GM21737 (cell line): ENCODE measurements around the gene SPTBN1.

Experiments
- ATAC-seq: cut with Tn5 transposase; IDR thresholded peaks from one replicate; pipeline ENCODE4 v1.9.1; 2021; ENCODE audit warnings: mild to moderate bottlenecking, moderate library complexity; ENCODE audit not compliant: unreplicated experiment

SPTBN1 gene

DNA sequence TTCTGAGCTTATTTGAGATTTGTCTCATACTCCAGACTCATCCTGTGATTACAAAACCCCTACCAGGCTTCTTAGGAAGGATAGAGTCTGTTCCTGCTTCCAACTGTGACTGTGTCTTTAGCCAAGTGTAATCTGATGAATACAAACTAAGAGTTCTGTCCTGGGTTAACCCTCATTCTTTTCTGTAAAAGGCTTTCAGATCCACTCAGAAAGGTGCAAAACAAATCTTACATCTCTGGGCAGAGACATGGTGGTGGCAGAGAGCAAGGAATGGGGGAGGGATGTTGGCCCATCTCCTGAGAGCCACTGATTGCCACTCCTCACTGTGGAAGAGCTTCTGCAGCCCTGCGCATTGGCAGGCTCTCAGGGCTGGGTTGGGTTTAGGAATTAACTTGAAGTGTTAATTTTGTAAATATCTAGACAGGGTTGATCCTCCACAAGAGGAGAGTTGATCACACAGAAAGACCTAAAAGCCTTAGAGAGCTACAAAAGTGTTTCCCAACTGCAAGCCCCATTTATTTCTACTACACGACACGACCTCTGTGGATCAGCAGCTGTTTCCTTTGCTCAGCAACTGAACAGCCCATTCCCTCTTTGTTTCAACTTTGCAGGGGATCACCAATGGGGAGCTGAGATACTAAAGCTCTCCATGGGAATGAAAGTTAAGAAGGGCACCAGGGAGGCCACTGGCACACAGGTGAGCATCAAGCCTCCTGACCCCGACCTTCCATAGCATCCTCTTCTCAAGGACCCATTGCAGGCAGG, 23.7 kb upstream of the SPTBN1 start:
- ATAC-seq, result no peak

DNA sequence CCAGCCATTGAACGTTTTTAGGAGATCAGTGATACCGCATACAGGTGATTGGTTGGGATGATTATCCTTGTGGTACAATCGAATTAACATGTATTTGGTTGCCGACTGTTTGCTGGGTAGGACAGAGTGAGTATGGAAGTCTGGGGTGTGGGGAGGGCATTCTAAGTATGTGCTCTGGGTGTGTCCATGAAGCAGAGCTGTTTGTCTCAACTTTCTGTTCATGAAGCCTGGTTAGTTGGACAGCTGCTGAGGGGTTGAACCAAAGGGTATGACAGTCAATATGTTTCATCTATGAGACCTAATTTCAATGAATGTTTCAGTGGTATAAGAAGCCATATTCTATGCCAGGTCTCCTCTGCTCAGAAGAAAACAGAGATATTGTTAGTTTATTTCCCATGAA, 21.9 kb upstream of the SPTBN1 start:
- ATAC-seq, result no peak

DNA sequence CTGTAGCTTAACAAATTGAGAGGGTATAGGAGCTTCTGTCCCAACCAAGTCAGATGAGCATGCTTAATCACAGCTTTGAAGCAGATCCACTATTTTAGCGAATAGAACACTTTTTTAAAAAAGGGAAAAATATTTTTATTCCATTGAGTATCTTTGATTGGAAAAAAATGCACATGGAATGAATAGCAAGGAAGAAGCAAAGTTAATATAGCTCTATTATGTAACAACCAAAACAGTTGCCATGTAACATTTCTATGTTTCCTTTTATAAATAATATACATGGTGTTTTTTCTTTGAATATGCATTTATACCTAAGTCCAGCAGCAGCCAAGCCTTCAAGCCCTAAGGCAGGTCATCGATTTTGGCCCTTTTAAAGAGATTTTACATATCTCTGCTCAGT, 21.4 kb upstream of the SPTBN1 start:
- no peak for ATAC-seq

DNA sequence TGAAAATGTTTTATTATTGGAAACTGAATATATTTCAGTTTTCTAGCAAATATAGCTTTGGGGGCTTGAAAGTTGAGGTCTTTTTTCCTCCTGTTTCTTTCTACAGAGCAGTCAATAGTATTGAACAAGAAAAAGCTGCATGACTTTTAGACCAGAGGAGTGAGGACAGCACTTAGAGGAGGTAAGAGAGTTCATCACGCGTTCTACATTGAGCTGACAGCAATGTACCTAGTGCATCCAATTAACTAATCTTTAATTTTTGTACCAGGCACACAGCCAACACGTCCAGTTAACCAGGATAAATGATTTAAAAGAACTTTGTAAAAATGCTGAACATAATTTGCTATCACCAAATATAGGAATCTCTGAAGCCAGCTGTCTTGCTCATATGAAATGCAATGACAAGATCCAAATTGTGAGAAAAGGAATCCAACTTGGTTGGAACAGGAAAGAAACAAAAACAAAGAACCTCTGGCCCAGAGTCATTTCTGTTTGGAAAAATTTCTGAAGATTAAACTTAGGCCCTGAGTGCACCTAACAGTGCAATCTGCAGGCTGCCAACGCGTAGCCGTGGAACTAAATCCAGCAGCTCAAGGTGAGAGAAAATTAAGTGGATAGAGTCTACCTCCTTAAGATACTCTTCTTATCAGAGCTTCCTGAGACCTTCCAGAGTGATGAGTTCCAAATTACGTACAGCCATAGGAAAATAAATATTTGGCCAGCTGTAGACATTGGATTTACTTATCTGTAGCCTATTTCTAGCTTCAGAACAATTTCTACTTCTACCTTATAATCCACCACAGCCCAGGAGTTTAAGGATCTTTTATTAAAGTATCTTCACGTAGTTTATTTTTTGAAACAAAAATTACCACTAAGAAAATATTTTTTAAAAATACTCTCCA, 20.6 kb upstream of the SPTBN1 start:
- ATAC-seq, result no peak

DNA sequence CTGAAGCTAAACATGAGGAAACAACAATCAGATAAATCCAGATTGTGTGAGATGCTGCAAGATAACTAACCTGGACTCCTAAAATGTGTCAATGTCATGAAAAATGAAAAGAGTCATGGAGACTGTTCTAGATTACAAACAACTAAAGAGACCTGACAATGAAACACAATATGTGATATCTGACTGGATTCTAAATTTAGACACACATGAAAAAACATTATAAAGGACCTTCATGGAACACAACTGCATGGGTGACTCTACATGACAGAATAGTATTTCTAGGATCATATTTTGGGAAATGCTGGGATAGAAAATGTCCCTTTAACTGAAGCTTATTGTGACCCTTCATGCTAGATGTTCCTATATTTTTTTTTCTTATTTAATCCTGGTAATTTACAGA, 18.5 kb upstream of the SPTBN1 start:
- no peak for ATAC-seq

DNA sequence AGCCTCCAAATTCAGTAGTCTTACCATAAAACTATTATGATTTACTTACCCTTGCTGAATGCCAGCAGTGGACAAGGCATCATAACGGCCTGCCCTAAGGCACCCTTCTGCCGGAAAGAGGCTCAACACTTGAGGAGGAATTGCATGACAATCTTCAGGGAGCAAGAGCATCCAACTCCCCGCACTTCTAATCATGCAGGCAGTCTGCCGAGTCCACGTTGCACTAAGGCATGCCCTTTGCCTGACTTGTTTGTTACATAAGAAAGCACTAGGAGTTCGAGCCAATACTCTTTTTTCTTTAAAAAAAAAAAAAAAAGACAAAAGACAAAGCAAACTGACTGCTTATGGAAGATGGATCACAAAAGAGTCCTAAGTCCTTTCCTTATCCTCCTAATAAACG, 17.9 kb upstream of the SPTBN1 start:
- no peak for ATAC-seq

DNA sequence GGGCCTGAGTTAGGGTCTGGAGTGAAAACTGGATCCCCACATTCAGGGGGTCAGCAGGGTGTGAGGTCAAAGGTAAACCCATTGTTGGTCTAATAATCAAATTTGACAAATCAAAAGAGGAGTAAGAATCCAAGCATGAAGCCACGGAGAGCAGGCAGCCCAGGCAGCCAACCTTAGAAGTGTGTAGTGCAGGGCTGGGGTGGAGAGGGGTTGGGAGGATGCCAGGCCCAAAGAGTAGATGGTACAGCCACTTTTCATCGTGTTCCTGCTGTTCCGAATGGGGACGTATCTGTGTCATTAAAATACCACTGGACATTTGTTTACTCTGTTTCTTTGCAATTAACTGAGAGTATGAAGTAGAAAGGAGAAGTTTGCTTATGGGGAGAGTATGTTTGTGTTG, 16.5 kb upstream of the SPTBN1 start:
- no peak for ATAC-seq

DNA sequence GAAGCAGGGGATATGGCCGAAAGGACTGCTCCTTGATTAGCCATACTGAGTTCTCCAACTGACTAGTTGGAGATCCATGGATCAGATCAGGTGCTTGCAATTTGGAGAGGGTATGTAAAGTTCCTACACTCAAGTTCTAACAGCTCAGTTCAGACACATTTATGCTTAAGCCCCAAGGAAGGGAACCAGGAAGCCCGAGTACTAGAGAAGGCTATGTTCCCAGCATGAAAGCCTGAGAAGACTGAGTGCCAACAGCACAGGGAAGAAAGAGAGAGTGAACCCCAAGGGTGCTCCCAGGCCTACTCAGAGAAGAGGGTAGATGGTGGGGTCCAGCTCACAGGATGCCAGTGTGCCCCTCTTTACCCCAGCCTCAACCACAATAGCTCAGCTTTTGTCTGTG, 16.1 kb upstream of the SPTBN1 start:
- ATAC-seq, result no peak

DNA sequence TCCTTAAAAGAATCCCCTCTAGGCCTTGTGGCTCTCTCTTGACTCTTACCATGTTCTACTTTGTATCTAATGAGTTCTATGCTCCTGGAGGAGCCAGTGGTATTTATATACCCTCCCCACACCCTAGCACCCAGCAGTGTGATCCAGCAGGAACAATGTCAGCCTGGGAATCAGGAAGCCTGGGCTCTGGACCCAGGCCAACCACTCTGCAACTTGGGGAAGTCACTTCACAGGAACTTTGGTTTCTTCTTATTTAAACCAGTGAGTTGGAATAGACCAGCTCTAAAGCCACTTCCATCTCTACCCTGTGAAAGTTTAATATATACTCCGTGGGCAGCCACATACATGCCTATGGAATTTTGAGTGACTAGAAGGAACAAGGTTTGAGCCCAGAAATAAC, 11.6 kb upstream of the SPTBN1 start:
- ATAC-seq, result no peak

DNA sequence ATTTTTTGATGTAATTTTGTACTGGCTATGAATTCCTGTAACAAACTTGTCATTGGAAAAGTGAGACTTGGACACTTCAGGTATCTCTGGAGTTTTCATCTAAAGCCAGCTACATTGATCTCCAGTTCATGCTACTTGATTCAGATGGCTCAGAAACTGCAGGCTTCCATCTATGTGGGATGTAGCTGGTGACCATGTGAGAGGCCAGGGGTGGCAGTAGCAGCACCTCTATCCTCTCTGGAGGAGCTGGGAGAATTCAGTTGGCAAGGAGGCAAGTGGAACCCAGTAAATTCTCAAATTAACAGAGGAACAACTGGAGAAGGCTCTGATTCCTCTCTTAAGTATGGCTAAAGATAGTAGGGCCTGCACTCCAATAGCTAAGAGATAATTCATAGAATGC, 10.0 kb upstream of the SPTBN1 start:
- no peak for ATAC-seq

DNA sequence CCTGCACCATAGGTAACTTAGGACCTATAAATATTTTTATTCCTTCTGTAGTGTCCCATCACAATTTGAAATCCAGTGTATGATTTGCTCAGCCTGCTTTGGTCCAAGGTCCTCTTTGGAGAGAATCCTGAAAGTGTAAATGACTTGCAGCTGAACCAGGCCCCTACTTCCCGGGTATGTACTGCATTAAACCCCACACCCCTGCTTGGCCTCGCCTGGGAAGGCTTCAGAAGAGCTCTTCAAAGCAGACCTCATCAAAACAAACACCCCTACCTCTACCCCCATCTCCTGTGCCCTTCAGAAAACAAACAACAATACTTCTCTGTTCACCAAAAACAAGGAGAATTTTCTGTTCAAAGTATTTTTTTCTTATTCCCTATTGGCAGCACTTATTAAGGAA, 9.5 kb upstream of the SPTBN1 start:
- no peak for ATAC-seq

DNA sequence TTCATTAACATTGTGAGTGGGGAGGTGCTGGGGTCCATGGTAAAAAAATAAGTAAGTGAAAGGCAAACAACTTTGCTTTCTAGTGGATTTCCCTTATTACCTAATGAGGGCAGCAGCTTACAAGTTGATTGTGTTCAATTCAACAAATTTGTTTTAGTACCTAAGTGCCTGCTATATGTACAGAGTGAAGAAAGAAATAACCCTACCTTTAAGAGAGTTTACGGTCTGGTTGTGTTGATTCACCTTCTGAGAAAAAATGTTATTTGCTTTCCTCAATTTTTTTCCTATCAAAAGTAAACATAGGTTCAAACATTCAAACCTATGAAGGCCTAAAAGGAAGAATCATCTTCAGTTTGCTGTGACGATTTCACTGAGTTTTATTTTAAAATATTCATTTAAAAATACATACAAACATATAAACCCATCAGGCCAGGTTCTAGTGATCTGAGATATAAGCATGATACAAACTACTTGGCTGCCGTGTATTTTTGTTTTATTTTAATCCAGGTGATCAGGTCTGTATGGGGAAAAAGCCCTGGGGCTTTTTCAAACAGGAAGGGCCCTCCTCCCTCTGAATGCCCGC, 1.5 kb upstream of the SPTBN1 start:
- no peak for ATAC-seq

DNA sequence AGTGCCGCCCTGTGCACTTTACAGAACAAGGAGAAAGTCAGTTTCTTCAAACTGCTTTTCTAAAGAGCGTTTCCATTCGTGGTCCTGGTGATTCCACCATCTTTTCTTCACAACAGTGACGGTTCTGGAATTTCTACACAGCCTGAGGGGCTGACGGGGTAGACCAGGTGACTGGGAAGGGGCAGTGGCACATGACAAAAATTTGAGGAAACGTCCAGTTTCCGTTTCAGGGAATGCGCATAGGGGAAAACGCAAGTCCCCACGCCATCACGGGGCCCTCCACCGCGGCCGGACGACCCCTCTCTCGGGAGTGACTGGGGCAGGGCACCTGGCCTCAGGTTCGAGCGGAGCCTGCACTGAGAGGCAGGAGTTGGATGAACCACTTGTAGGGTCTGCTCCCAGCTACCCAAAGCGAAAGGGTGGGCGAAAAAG, 980 bp upstream of the SPTBN1 start:
- no peak for ATAC-seq

DNA sequence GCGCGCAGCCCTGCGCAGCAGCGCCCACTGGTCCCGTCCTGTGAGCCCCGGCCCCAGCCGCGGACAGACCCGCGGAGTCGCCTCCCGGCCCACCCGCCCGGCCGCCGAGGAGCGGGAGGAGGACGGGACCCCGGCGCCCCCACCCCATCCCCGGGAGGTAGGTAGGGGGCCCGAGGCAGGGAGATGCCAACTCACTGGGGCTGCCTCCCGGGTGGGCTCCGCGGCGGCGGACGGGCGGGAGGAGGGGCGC, 160 bp downstream of the SPTBN1 start:
- ATAC-seq, result no peak

DNA sequence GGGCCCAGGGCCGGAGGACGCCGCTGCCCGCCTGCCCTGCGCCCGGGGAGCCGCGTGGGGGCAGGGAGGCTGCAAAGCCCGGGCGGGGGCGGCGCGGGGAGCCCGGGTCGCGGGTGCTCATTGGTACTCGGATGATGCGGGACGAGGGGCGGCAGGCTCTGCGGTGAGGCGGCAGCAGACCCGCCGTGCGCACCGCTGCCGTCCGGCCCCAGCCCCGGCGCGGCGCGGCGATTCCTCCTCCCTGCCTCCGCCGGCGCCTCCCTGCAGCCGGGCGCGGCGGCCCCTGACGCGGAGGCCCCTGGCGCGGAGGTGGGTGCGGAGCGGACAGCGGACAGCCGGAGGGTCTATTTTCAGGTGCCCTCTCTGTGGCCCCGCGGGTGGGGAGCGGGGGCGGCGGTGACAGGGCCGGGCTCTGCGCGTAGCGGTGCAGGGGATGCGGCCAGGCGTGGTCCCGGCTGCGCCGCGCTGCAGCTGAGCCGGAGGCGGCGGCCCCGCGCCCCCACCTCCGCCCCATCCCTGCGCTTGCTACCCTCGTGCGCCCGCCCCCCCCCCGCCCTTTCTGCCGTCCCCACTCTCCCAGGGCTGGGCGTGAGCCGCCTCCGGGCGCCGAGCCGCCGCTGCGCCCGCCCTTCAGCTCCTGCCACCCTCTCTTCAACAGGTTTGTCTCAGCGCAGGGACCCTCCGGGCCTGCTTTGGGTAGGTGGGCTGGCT, 640 bp downstream of the SPTBN1 start:
- no peak for ATAC-seq

DNA sequence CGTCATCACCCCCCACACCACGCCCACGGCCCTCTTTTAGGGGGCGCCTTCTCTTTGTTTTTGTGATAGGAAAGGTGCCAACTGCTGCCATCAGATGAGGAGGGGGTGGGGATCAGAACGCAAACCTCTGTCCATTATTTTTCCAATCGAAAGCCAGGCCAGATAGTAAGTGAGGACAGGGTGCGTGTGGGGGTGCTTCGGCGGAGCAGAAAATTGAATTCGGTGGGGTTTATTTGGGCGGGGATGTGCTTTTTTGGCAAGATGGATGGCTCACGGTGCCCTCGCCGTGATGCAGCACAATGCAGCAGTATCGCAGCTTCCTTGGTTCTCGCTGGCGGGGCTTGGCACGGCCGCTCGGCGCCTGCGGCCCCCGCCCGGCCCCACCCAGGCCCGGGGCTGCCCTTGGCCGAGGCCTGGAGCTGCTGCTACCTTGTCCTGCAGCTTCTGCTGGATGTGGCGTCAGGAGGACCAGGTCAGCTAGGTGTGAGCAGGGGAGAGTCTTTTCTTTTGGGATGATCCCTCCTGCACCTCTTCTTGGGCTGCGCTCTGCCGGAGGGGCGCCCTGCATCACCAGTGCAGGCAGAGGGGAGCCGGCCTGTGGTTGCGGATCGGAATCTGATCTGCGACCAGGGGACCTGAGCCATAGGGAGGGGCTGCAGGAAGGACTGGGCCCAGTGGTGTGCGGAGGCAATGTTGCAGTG, 1.3 kb downstream of the SPTBN1 start:
- ATAC-seq, result no peak

DNA sequence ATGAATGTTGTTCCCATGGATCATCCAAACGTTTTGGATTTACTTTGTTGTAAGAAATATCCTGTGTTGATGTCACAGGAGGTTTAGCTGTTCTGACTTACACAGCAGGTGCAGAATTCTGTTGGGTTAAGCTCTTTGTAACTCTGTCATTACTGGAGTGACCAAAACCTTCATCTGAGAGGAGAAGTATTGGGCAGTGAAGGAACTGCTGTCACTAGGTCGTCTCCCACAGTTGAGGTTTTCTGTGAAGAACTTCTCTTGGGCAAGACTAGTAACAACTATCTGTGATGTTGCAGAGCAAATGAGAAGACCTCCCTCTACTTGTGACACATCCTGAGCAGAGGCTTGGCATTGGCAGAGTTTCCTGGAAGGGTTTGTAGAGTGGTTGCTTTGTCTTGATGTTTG, 2.9 kb downstream of the SPTBN1 start:
- ATAC-seq, result no peak

DNA sequence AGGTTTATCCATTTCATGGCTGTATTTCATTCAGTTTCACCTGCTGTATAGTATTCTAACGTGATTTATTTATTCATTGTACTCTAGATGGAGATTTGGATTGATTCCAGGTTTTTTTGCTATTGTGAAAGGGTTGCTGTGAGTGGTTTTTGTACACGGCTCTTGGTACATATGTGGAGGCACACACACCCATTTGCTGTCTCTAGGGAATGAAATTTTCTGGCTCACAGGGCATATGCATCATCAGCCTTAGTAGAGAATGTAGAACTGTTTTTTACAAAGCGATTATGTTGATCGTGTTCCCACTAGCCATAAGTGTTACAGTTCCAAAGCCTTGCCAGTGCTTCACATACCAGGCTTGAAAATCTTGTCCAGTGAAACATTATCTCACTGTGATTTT, 5.1 kb downstream of the SPTBN1 start:
- ATAC-seq, result no peak

DNA sequence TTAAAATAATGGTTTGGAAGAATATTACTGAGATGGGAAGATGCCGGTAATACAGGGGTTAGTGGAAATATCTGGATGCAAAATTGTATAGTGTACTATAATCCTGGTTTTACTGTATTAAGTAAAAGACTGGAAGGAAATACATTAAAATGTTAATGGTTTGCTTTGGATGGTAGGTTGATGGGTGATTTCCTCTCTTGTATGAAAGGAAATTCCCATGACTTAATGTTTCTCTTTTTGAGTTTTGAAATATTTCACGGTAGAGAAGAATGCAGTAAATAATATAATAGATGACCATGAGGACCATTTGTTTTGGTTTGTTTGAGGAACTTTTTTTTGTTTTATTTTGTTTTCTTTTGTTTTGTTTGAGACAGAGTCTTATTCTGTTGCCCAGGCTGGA, 8.2 kb downstream of the SPTBN1 start:
- ATAC-seq, result no peak

DNA sequence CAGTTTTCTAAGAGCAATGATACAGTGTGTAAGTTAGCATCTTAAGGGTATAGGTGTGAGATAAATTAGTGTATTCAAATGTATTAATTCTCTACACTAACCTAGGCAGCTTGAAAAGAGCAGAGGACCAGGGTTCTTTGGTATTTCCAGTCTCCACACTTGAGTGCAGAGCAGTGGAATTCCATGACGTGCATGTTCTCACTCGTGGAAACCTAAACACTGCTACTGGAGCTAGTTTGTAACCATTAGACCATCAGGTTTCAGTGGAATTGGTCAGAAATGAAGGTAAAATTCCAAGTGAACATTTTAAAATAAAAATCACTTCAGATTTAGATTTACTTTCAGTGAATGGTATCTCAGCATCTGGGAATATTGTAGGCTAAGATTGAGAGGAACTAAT, 9.0 kb downstream of the SPTBN1 start:
- no peak for ATAC-seq

DNA sequence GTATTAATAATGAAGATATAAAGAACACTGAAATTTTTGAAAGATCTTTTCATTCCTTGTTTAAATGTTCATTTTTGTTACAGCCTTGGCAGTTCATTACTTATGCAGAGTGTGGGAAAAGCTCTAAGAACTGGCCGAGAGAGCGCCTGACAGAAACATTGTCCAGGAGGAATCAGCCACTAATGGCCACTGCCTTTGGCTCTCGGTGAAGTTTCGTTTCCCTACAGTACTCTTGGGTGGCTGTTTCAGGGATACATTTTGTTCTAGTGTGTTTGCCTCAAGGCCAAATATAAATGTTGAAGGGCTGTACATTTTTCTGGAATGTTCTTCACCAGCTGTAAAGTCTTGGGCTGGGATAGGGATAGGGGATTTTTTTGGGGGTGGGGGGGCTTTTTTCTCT, 10.7 kb downstream of the SPTBN1 start:
- no peak for ATAC-seq
